Stomach (tissue), 4 donors: ENCODE measurements around the gene FAU.

Experiments used
- EP300 ChIP-seq: sonication (generic); formaldehyde crosslinking; IDR thresholded peaks from one replicate; pipeline ENCODE4 v1.6.1; 2017; ENCODE audit warnings: antibody characterized with exemption
- POLR2A ChIP-seq, 4 donors: fragments of 450-650 bp; IDR thresholded peaks; one replicate each; pipeline ENCODE4 v1.6.1; 2016; ENCODE audit warnings: antibody characterized with exemption in 4 of 4, control low read depth in 2 of 4, mild to moderate bottlenecking in 1 of 4, moderate library complexity in 1 of 4
- POLR2AphosphoS5 ChIP-seq, 3 donors: sonication (generic); formaldehyde crosslinking; IDR thresholded peaks; one replicate each; pipeline ENCODE4 v1.6.1; 2016; ENCODE audit warnings: antibody characterized with exemption in 3 of 3
- TF ChIP-seq, protein P1 (sequence below), 7 experiments: fragments of 450-650 bp in 4 of 7; fragments of 200-600 bp in 3 of 7; sonication (generic) in 3 of 7; IDR thresholded peaks; one replicate each; pipeline ENCODE4 v1.5.1; 2016 to 2019; ENCODE audit warnings: antibody characterized with exemption in 7 of 7, control low read depth in 2 of 7, mild to moderate bottlenecking in 1 of 7

DNA sequence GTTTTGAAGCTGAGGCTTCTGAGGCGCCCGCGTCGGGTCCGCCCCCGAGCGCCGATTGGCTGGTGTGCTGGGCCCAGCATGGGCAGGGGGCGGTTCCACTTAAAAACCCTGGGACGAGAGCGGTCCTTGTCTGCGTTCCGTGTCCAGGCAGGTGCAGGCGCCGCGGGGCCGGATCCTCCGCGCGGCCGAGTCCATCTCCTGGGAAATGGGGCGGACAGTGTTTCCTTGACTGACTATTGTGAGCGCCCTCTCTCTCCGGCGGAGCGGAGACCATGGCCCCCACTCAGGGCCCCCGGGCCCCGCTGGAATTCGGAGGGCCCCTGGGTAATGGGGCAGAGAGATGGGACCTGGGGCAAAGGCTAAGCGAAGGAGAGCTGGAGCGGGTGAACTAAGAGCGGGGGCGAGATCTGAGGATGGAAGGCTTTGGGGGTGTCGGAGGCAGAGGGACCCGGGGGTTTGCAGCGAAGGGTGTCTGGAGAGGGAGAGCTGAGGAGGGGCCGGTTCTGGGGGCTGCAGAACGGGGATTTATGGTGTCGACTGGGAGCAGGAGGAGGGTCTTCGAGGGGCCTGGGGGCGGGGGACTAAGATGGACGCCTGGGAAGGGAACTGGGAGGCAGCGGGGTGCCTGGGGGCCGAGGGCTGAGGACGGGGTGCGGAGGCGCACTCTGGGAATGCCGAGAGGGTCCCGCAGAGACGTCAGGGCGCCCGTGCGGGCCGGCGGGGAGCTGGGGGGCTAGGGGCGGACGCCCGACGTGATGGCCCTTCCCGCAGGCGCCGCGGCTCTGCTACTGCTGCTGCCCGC is 10.0 kb downstream of the FAU start, which contains the start of gene TM7SF2:
- peak in 2 of 4 donors; percentile 62 to 65 for TF ChIP-seq POLR2A (IDR thresholded peaks at IDR 0.05)
- TF ChIP-seq, protein P1, sequence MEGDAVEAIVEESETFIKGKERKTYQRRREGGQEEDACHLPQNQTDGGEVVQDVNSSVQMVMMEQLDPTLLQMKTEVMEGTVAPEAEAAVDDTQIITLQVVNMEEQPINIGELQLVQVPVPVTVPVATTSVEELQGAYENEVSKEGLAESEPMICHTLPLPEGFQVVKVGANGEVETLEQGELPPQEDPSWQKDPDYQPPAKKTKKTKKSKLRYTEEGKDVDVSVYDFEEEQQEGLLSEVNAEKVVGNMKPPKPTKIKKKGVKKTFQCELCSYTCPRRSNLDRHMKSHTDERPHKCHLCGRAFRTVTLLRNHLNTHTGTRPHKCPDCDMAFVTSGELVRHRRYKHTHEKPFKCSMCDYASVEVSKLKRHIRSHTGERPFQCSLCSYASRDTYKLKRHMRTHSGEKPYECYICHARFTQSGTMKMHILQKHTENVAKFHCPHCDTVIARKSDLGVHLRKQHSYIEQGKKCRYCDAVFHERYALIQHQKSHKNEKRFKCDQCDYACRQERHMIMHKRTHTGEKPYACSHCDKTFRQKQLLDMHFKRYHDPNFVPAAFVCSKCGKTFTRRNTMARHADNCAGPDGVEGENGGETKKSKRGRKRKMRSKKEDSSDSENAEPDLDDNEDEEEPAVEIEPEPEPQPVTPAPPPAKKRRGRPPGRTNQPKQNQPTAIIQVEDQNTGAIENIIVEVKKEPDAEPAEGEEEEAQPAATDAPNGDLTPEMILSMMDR (IDR thresholded peaks at IDR 0.05) = peak in 1 of 7 experiments; percentile 14
- TF ChIP-seq EP300 = no peak
- TF ChIP-seq POLR2AphosphoS5 (IDR thresholded peaks at IDR 0.05) = peak; percentile 66 to 97 (median 97)
